A549 (cell line): Measurements from ENCODE around the gene RGS13. TPM values are rescaled to one million over a fixed set of nuclear protein-coding genes. Genes with fewer than 3 reads are reported as not detected.

ENCODE experiments used
- ATAC-seq, 2 experiments: fragments of 200-7000 bp in 1 of 2; fragments of >200 bp in 1 of 2; cut with Nextera tagmentation in 1 of 2; cut with Tn5 transposase in 1 of 2; 3 replicates each; pipeline versions ENCODE4 v1.8.0 to v1.9.1; 2018 to 2020; ENCODE audit warnings: mild to moderate bottlenecking in 1 of 2, moderate library complexity in 1 of 2
- CTCF ChIA-PET: fragments of 300-600 bp; sonication (Branson Sonifier 250); formaldehyde crosslinking; extraction: SDS; loops from one replicate; lab custom pipeline; 2021; ENCODE audit warnings: antibody characterized with exemption, inconsistent platforms; lab: Yijun Ruan, JAX
- POLR2A ChIA-PET: fragments of 350-600 bp; formaldehyde crosslinking; extraction: SDS; loops from one replicate; lab custom pipeline; 2021; ENCODE audit warnings: antibody characterized with exemption, inconsistent platforms; lab: Yijun Ruan, JAX
- DNase-seq, 2 experiments: peaks; one replicate each; pipeline versions ENCODE4 v3.0.0 to v3.0.0-alpha.2; 2011 to 2016; ENCODE audit warnings: low read depth in 1 of 2, low spot score in 1 of 2
- FAIRE-seq: peaks from 2 replicates; lab custom pipeline; 2011; peaks lifted over from hg19 to GRCh38; lab: Jason Lieb, UNC
- H3K27ac ChIP-seq, 2 experiments: fragments of >200 bp; sonication (Bioruptor Twin); formaldehyde crosslinking; 3 replicates each; pipeline ENCODE4 v1.5.1; 2016 to 2017
- H3K4me1 ChIP-seq: fragments of >200 bp; sonication (Bioruptor Twin); formaldehyde crosslinking; 3 replicates; pipeline ENCODE4 v1.6.1; 2016
- H3K4me2 ChIP-seq: fragments of >200 bp; sonication (Bioruptor Twin); formaldehyde crosslinking; 3 replicates; pipeline ENCODE4 v1.6.1; 2016
- H3K4me3 ChIP-seq: fragments of >200 bp; sonication (Bioruptor Twin); formaldehyde crosslinking; 3 replicates; pipeline ENCODE4 v1.5.1; 2016
- H3K9me3 ChIP-seq: fragments of >200 bp; sonication (Bioruptor Twin); formaldehyde crosslinking; 3 replicates; pipeline ENCODE4 v1.6.1; 2016
- CBX2 ChIP-seq: fragments of 200-600 bp; sonication (generic); IDR thresholded peaks from 2 replicates; pipeline ENCODE4 v1.6.1; 2016; ENCODE audit warnings: low read depth, mild to moderate bottlenecking, borderline replicate concordance
- CEBPB ChIP-seq, 2 experiments: fragments of >200 bp in 1 of 2; sonication (Bioruptor Twin) in 1 of 2; formaldehyde crosslinking in 1 of 2; IDR thresholded peaks; 2 replicates each; pipeline ENCODE4 v1.6.1; 2012 to 2016
- CHD2 ChIP-seq: fragments of 150-350 bp; IDR thresholded peaks from 2 replicates; pipeline ENCODE4 v1.6.1; 2014; ENCODE audit warnings: low read length; ENCODE audit not compliant: partially characterized antibody
- CHD4 ChIP-seq: fragments of 200-600 bp; sonication (generic); IDR thresholded peaks from 2 replicates; pipeline ENCODE4 v1.6.1; 2016; ENCODE audit warnings: antibody characterized with exemption, mild to moderate bottlenecking, borderline replicate concordance
- CTCF ChIP-seq: fragments of >200 bp; sonication (Bioruptor Twin); formaldehyde crosslinking; IDR thresholded peaks from 3 replicates; pipeline ENCODE4 v1.5.1; 2016
- EHF ChIP-seq: fragments of 250-450 bp; sonication (Bioruptor Pico); IDR thresholded peaks from 2 replicates; pipeline ENCODE4 v1.5.0; 2020; ENCODE audit warnings: mild to moderate bottlenecking
- GATA3 ChIP-seq: IDR thresholded peaks from 2 replicates; pipeline ENCODE4 v1.6.1; 2012; ENCODE audit warnings: borderline replicate concordance
- HEYL ChIP-seq: fragments of 250-450 bp; sonication (Bioruptor Pico); IDR thresholded peaks from 2 replicates; pipeline ENCODE4 v1.8.0; 2021; ENCODE audit warnings: mild to moderate bottlenecking, moderate library complexity
- JUNB ChIP-seq: fragments of >200 bp; sonication (Bioruptor Twin); formaldehyde crosslinking; IDR thresholded peaks from 2 replicates; pipeline ENCODE4 v1.6.1; 2016
- KDM1A ChIP-seq: fragments of 200-600 bp; sonication (generic); IDR thresholded peaks from 2 replicates; pipeline ENCODE4 v1.6.1; 2016; ENCODE audit warnings: low read depth, mild to moderate bottlenecking
- MAFK ChIP-seq: fragments of 450-650 bp; IDR thresholded peaks from 2 replicates; pipeline ENCODE4 v1.6.1; 2014; ENCODE audit not compliant: partially characterized antibody
- NFE2L2 ChIP-seq: fragments of 150-350 bp; conservative IDR thresholded peaks from 2 replicates; pipeline ENCODE4 v1.6.1; 2014; ENCODE audit warnings: low read length
- NPAS2 ChIP-seq: fragments of 250-450 bp; sonication (Bioruptor Pico); IDR thresholded peaks from 2 replicates; pipeline ENCODE4 v1.8.0; 2022; ENCODE audit warnings: mild to moderate bottlenecking, moderate library complexity, borderline replicate concordance
- RAD21 ChIP-seq, 2 experiments: fragments of >200 bp in 1 of 2; sonication (Bioruptor Twin) in 1 of 2; formaldehyde crosslinking in 1 of 2; IDR thresholded peaks in 1 of 2; conservative IDR thresholded peaks in 1 of 2; 2 replicates in 1 of 2; 3 replicates in 1 of 2; pipeline ENCODE4 v1.6.1; 2012 to 2018; ENCODE audit warnings: inconsistent platforms in 1 of 2
- RARB ChIP-seq: fragments of 250-450 bp; sonication (Bioruptor Pico); IDR thresholded peaks from 2 replicates; pipeline ENCODE4 v1.8.0; 2021; ENCODE audit warnings: mild to moderate bottlenecking, moderate library complexity
- RCOR1 ChIP-seq: fragments of 150-350 bp; IDR thresholded peaks from 2 replicates; pipeline ENCODE4 v1.6.1; 2014; ENCODE audit warnings: antibody characterized with exemption, low read length, low read depth
- REST ChIP-seq: fragments of 200-600 bp; sonication (generic); IDR thresholded peaks from 2 replicates; pipeline ENCODE4 v1.6.1; 2016; ENCODE audit warnings: antibody characterized with exemption, mild to moderate bottlenecking, moderate library complexity
- RFX5 ChIP-seq: fragments of 450-650 bp; IDR thresholded peaks from 2 replicates; pipeline ENCODE4 v1.7.1; 2014; ENCODE audit warnings: antibody characterized with exemption, mild to moderate bottlenecking, moderate library complexity
- RNF2 ChIP-seq: fragments of 200-600 bp; sonication (generic); IDR thresholded peaks from 2 replicates; pipeline ENCODE4 v1.6.1; 2016; ENCODE audit warnings: low read depth, mild to moderate bottlenecking, antibody characterized with exemption, moderate library complexity, borderline replicate concordance
- TFCP2L1 ChIP-seq: fragments of 250-450 bp; sonication (Bioruptor Pico); IDR thresholded peaks from 2 replicates; pipeline ENCODE4 v1.5.0; 2021; ENCODE audit warnings: mild to moderate bottlenecking
- WGBS: methylation state at CpG from one replicate; pipeline ENCODE4 v1.1.6; 2017; ENCODE audit errors: missing lambda C conversion rate; 5-methylcytosine and 5-hydroxymethylcytosine counted together
- polyA plus RNA-seq, 4 experiments: library from polyadenylated mRNA; depleted of rRNA in 3 of 4; stranded (reverse); fragments of >200 nt; fragmentation: RNase III in 1 of 4; extraction: RNeasy Plus Mini Kit Qiagen cat#74134 plus additional on column Dnase treatment in 1 of 4; gene quantifications; 2 replicates in 3 of 4; 3 replicates in 1 of 4; pipeline ENCODE4 v1.2.3, GENCODE V29; 2011 to 2017

RGS13 gene
- polyA plus RNA-seq, 2 of the 4 experiments (the other 2 are of a cell fraction), result not detected

GRCh38 chr1:192620071-192620635 lies 15.8 kb upstream of the RGS13 start:
- Histone ChIP-seq H3K4me1 (no peaks in the 10 kb centered on the region), H3K9me3 (no peaks in the 10 kb centered on the region), H3K27ac (no peak overlapping the region), H3K4me2 (no peak overlapping the region), H3K4me3 (no peak overlapping the region)
- FAIRE-seq (no peak), DNase-seq (no peak), ATAC-seq (no peak)
- TF ChIP-seq RNF2 (no peak), REST (no peak), MAFK (no peak), GATA3 (no peak), HEYL (CRISPR knock-in tag) (no peak), CEBPB (IDR thresholded peaks at IDR 0.05) (no peak), CTCF (no peak), RCOR1 (no peak), TFCP2L1 (CRISPR knock-in tag) (no peak), NFE2L2 (no peak), RAD21 (conservative IDR thresholded peaks at IDR 0.05 in 1 of 2, IDR thresholded peaks at IDR 0.05 in 1 of 2) (no peak), RARB (CRISPR knock-in tag) (no peak), CHD2 (no peak), CBX2 (no peak), KDM1A (no peak)
- ChIA-PET CTCF (no interaction called here), POLR2A (no interaction called here)

- FAIRE-seq, result no peak
- TF ChIP-seq NPAS2 (CRISPR knock-in tag) (no peak), EHF (CRISPR knock-in tag) (no peak), TFCP2L1 (CRISPR knock-in tag) (no peak), JUNB (no peak), RFX5 (no peak), RCOR1 (no peak), RNF2 (no peak), CHD4 (no peak), REST (no peak)
- CTCF ChIA-PET, result interaction anchor here (0.6 kb wide), 1 partner anchor 443 kb away, joined by 3 read pairs; no protein-coding TSS in a partner anchor
These were observed 9.4 kb upstream of the RGS13 start for GRCh38 chr1:192626366-192627179.

More at GRCh38 chr1:192626366-192627179, 9.4 kb upstream of the RGS13 start:
- H3K27ac ChIP-seq, result no peak overlapping the region
- WGBS, result 62% methylated on average over 3 of the region's 3 CpGs
- POLR2A ChIA-PET, result no interaction called here
- no peak for ATAC-seq
- H3K9me3 ChIP-seq, result no peaks in the 10 kb centered on the region
- H3K4me3 ChIP-seq, result no peak overlapping the region
- H3K4me2 ChIP-seq, result no peak overlapping the region
- DNase-seq, result no peak
- no peaks in the 10 kb centered on the region for H3K4me1 ChIP-seq
